ENCODE results near the gene MED8.
"Not testable (repeated sequence)": the region's sequence is repeated elsewhere in the genome, so short reads cannot be mapped to it uniquely, and the experiment has no call there.

DNA sequence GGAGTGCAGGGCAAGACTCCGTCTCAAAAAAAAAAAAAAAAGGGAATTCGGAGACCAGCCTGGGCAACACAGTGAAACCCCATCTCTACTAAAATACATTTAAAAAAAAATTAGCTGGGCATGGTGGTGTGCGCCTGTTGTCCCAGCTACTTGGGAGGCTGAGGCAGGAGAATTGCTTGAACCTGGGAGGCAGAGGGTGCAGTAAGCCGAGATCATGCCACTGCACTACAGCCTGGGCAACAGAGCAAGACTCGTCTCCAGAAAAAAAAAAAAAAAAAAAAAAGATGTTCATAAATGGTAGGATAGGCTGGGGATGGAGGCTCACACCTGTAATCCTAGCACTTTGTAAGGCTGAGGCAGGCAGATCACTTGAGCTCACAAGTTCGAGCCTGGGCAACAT, 19.8 kb downstream of the MED8 start:
- not testable (repeated sequence) for TF ChIP-seq POLR2A, CTCF (IDR thresholded peaks at IDR 0.05)

Measured in lower leg skin (tissue), 3 donors.